Hindlimb muscle (tissue), 1 donor: ENCODE measurements around the gene SEC24A. TPM values are rescaled to one million over a fixed set of nuclear protein-coding genes. Genes with fewer than 3 reads are reported as not detected.
"Not testable (repeated sequence)": the region's sequence is repeated elsewhere in the genome, so short reads cannot be mapped to it uniquely, and the experiment has no call there.

ENCODE experiments used
- DNase-seq: peaks from one replicate; pipeline ENCODE4 v3.0.0-alpha.2; 2013
- polyA plus RNA-seq: library from polyadenylated mRNA; unstranded; fragments of 120-200 nt; gene quantifications from one replicate; pipeline ENCODE4 v1.2.1, GENCODE V29; 2013; ENCODE audit not compliant: insufficient read length

The SEC24A gene
- 15.6 TPM for polyA plus RNA-seq

GRCh38 chr5:134648425-134649162 is at the start of gene SEC24A:
Gene SEC24A (plus strand): TSS chr5:134648785. CDS start chr5:134649077, 292 bp downstream.
- DNase-seq, result peak; percentile 91

- DNase-seq, result not testable (repeated sequence)
These were observed 48.8 kb upstream of the SEC24A start for GRCh38 chr5:134599820-134600219.

- DNase-seq, result no peak
These were observed 48.0 kb upstream of the SEC24A start for GRCh38 chr5:134600600-134600999.

GRCh38 chr5:134603059-134603458 is 45.5 kb upstream of the SEC24A start:
- no peak for DNase-seq

GRCh38 chr5:134604908-134605307 is 43.7 kb upstream of the SEC24A start:
- DNase-seq, result no peak

GRCh38 chr5:134606726-134607125 is 41.9 kb upstream of the SEC24A start:
- DNase-seq, result no peak

GRCh38 chr5:134608555-134608954 is 40.0 kb upstream of the SEC24A start:
- DNase-seq, result no peak

GRCh38 chr5:134609232-134609851 is 39.2 kb upstream of the SEC24A start:
- no peak for DNase-seq

- no peak for DNase-seq
These were observed 37.9 kb upstream of the SEC24A start for GRCh38 chr5:134610725-134611124.

- no peak for DNase-seq
These were observed 37.1 kb upstream of the SEC24A start for GRCh38 chr5:134611515-134611914.

GRCh38 chr5:134614450-134615085 is 34.0 kb upstream of the SEC24A start:
- no peak for DNase-seq

- DNase-seq, result no peak
These were observed 28.0 kb upstream of the SEC24A start for GRCh38 chr5:134620634-134621033.

GRCh38 chr5:134625559-134625958 is 23.0 kb upstream of the SEC24A start:
- no peak for DNase-seq

- no peak for DNase-seq
These were observed 22.1 kb upstream of the SEC24A start for GRCh38 chr5:134626369-134627014.

- no peak for DNase-seq
These were observed 14.4 kb upstream of the SEC24A start for GRCh38 chr5:134634227-134634626.

- DNase-seq, result not testable (repeated sequence)
These were observed 13.2 kb upstream of the SEC24A start for GRCh38 chr5:134635366-134635765.

GRCh38 chr5:134637116-134637721 is 11.4 kb upstream of the SEC24A start:
- no peak for DNase-seq

GRCh38 chr5:134638760-134639201 is 9.8 kb upstream of the SEC24A start:
- DNase-seq, result no peak

GRCh38 chr5:134642931-134643530 is 5.6 kb upstream of the SEC24A start:
- no peak for DNase-seq

GRCh38 chr5:134647750-134648424 is 698 bp upstream of the SEC24A start:
- peak; percentile 6 for DNase-seq

GRCh38 chr5:134649163-134649835 is 714 bp downstream of the SEC24A start:
- DNase-seq, result peak; percentile 20
